GM12892 (cell line): ENCODE data around the gene SPPL2B.

Experiments
- POLR2A ChIP-seq: IDR thresholded peaks from 2 replicates; pipeline ENCODE4 v1.6.1; 2011; ENCODE audit warnings: low read depth, low read length, control low read depth
- TAF1 ChIP-seq: IDR thresholded peaks from 2 replicates; pipeline ENCODE4 v1.6.1; 2011; ENCODE audit warnings: low read depth, mild to moderate bottlenecking, control low read depth, low read length, borderline replicate concordance

GRCh38 chr19:2343289-2343982 lies 15.0 kb downstream of the SPPL2B start:
- TF ChIP-seq POLR2A (no peak), TAF1 (no peak)
